GM23338 (cell line): ENCODE measurements around the gene AGPS.

Experiments used
- EZH2 ChIP-seq: fragments of 200-600 bp; sonication (generic); IDR thresholded peaks from one replicate; pipeline ENCODE4 v1.8.0; 2017; ENCODE audit warnings: antibody characterized with exemption, mild to moderate bottlenecking, low read depth; ENCODE audit not compliant: unreplicated experiment
- EZH2phosphoT487 ChIP-seq: fragments of 200-600 bp; sonication (generic); IDR thresholded peaks from one replicate; pipeline ENCODE4 v1.8.1; 2018; ENCODE audit warnings: antibody characterized with exemption; ENCODE audit not compliant: unreplicated experiment
- NANOG ChIP-seq: IDR thresholded peaks from 2 replicates; pipeline ENCODE4 v1.6.1; 2016; ENCODE audit warnings: antibody characterized with exemption, borderline replicate concordance
- POLR2AphosphoS5 ChIP-seq: IDR thresholded peaks from 2 replicates; pipeline ENCODE4 v1.6.1; 2016; ENCODE audit warnings: antibody characterized with exemption, low read depth
- REST ChIP-seq: IDR thresholded peaks from one replicate; pipeline ENCODE4 v1.6.1; 2018; ENCODE audit warnings: antibody characterized with exemption; ENCODE audit not compliant: unreplicated experiment
- ZNF331 ChIP-seq: fragments of 250-450 bp; sonication (Bioruptor Pico); IDR thresholded peaks from 2 replicates; pipeline ENCODE4 v1.5.0; 2020; ENCODE audit warnings: low read depth, mild to moderate bottlenecking, moderate library complexity
- TF ChIP-seq, protein P1 (sequence below), 2 experiments: fragments of 200-600 bp in 1 of 2; sonication (generic) in 1 of 2; conservative IDR thresholded peaks; 2 replicates each; pipeline versions ENCODE4 v1.5.1 to v1.6.1; 2016 to 2017; ENCODE audit warnings: antibody characterized with exemption in 2 of 2, low read depth in 2 of 2, mild to moderate bottlenecking in 2 of 2, moderate library complexity in 1 of 2

DNA sequence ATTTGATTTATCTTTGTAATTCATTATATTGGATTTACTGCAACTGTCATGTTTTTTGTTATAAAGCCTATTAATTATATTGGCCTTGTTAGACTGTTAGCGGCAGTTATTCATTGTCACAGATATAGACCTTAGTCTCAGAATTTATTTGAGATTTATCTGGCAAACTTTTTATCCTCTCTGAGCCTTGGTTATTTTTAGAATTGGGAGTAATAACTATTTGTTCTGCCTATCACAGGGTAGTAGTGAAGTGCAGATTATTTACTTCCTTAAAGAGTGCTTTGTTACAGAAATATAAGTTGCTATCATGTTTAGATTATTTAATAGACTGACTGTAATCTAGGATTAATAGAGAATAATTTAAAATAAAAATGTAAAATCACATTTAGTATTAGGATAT lies 41.9 kb downstream of the AGPS start:
- TF ChIP-seq EZH2phosphoT487 (no peak), EZH2 (no peak), POLR2AphosphoS5 (no peak), ZNF331 (CRISPR knock-in tag) (no peak), NANOG (no peak), REST (no peak)
- TF ChIP-seq, protein P1, sequence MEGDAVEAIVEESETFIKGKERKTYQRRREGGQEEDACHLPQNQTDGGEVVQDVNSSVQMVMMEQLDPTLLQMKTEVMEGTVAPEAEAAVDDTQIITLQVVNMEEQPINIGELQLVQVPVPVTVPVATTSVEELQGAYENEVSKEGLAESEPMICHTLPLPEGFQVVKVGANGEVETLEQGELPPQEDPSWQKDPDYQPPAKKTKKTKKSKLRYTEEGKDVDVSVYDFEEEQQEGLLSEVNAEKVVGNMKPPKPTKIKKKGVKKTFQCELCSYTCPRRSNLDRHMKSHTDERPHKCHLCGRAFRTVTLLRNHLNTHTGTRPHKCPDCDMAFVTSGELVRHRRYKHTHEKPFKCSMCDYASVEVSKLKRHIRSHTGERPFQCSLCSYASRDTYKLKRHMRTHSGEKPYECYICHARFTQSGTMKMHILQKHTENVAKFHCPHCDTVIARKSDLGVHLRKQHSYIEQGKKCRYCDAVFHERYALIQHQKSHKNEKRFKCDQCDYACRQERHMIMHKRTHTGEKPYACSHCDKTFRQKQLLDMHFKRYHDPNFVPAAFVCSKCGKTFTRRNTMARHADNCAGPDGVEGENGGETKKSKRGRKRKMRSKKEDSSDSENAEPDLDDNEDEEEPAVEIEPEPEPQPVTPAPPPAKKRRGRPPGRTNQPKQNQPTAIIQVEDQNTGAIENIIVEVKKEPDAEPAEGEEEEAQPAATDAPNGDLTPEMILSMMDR (conservative IDR thresholded peaks at IDR 0.05; ENCODE audit: low read depth in 2 of 2): no peak
